Upper lobe of left lung (tissue), 4 donors: ENCODE measurements around the gene SYTL2.

Experiments used
- CTCF ChIP-seq, 6 experiments: fragments of 450-650 bp in 4 of 6; fragments of 200-600 bp in 2 of 6; sonication (generic) in 2 of 6; IDR thresholded peaks; one replicate each; pipeline ENCODE4 v1.5.1; 2016 to 2019; ENCODE audit warnings: antibody characterized with exemption in 6 of 6
- EP300 ChIP-seq, 4 donors: sonication (generic); formaldehyde crosslinking; IDR thresholded peaks; one replicate each; pipeline ENCODE4 v1.5.1; 2017; ENCODE audit warnings: antibody characterized with exemption in 4 of 4, control low read depth in 2 of 4
- POLR2A ChIP-seq, 4 donors: fragments of 450-650 bp; IDR thresholded peaks; one replicate each; pipeline ENCODE4 v1.5.1; 2016 to 2017; ENCODE audit warnings: antibody characterized with exemption in 4 of 4, mild to moderate bottlenecking in 2 of 4
- POLR2AphosphoS5 ChIP-seq, 2 donors: sonication (generic); formaldehyde crosslinking; IDR thresholded peaks; one replicate each; pipeline ENCODE4 v1.5.1; 2017; ENCODE audit warnings: antibody characterized with exemption in 2 of 2

GRCh38 chr11:85755285-85755684 is 55.7 kb downstream of the SYTL2 start:
- TF ChIP-seq EP300 (IDR thresholded peaks at IDR 0.05) (no peak), CTCF (IDR thresholded peaks at IDR 0.05) (no peak), POLR2AphosphoS5 (IDR thresholded peaks at IDR 0.05) (no peak), POLR2A (IDR thresholded peaks at IDR 0.05) (no peak)
